SH-SY5Y (cell line): Measurements from ENCODE around the gene EEPD1.

Source experiments
- GATA2 ChIP-seq: IDR thresholded peaks from 2 replicates; pipeline ENCODE4 v1.6.1; 2011; ENCODE audit warnings: mild to moderate bottlenecking, low read depth, low read length
- GATA3 ChIP-seq: IDR thresholded peaks from 2 replicates; pipeline ENCODE4 v1.6.1; 2011; ENCODE audit warnings: low read depth, mild to moderate bottlenecking, low read length, moderate library complexity

EEPD1 gene

GRCh38 chr7:36316319-36316718 lies 163.3 kb downstream of the EEPD1 start:
- no peak for TF ChIP-seq GATA3
- no peak for TF ChIP-seq GATA2

- TF ChIP-seq GATA3 (no peak), GATA2 (no peak)
These were observed 164.2 kb downstream of the EEPD1 start for GRCh38 chr7:36317276-36317675.

- TF ChIP-seq GATA2, result no peak
- TF ChIP-seq GATA3, result no peak
These were observed 165.1 kb downstream of the EEPD1 start for GRCh38 chr7:36318116-36318515.

- TF ChIP-seq GATA3 (no peak), GATA2 (no peak)
These were observed 183.3 kb downstream of the EEPD1 start for GRCh38 chr7:36336390-36336789.

- no peak for TF ChIP-seq GATA3
- TF ChIP-seq GATA2, result no peak
These were observed 185.2 kb downstream of the EEPD1 start for GRCh38 chr7:36338256-36338655.

- TF ChIP-seq GATA3 (no peak), GATA2 (no peak)
These were observed 190.5 kb downstream of the EEPD1 start for GRCh38 chr7:36343548-36343947.

- TF ChIP-seq GATA2 (no peak), GATA3 (no peak)
These were observed 191.6 kb downstream of the EEPD1 start for GRCh38 chr7:36344622-36345021.

GRCh38 chr7:36346260-36346831 lies 193.3 kb downstream of the EEPD1 start:
- TF ChIP-seq GATA2, result no peak
- TF ChIP-seq GATA3, result no peak

- TF ChIP-seq GATA3, result no peak
These were observed 195.2 kb downstream of the EEPD1 start for GRCh38 chr7:36348256-36348655.

GRCh38 chr7:36348771-36349170 lies 195.7 kb downstream of the EEPD1 start:
- no peak for TF ChIP-seq GATA3
- no peak for TF ChIP-seq GATA2

- no peak for TF ChIP-seq GATA2
- TF ChIP-seq GATA3, result no peak
These were observed 196.6 kb downstream of the EEPD1 start for GRCh38 chr7:36349626-36350025.
